HG03097 (cell line): ENCODE measurements around the gene POLR1D.

Source experiments
- ATAC-seq: cut with Tn5 transposase; IDR thresholded peaks from one replicate; pipeline ENCODE4 v1.9.1; 2021; ENCODE audit not compliant: unreplicated experiment, low FRiP score

Gene POLR1D

DNA sequence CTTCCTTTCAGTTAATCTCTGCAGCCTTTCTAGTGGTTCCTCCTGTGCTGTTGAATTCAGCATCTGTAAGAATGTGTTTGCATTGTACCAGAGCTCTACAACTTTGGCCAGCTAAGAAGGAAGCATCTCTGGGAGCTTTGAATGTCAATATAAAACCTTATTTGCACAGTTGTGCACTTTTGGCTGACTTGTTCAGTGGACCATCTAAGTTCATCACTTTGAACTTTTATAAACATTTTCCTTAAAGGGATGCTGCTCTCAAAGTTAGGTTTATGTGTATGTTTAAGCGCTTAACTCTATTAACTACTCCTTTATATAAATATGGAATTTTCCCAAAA, 15.6 kb downstream of the POLR1D start:
- ATAC-seq = no peak

GRCh38 chr13:27638001-27638400, 16.3 kb downstream of the POLR1D start:
- ATAC-seq = no peak

- no peak for ATAC-seq
Measured at GRCh38 chr13:27638521-27638920, 16.8 kb downstream of the POLR1D start.

- ATAC-seq = no peak
Measured at GRCh38 chr13:27639186-27639585, 17.5 kb downstream of the POLR1D start.

DNA sequence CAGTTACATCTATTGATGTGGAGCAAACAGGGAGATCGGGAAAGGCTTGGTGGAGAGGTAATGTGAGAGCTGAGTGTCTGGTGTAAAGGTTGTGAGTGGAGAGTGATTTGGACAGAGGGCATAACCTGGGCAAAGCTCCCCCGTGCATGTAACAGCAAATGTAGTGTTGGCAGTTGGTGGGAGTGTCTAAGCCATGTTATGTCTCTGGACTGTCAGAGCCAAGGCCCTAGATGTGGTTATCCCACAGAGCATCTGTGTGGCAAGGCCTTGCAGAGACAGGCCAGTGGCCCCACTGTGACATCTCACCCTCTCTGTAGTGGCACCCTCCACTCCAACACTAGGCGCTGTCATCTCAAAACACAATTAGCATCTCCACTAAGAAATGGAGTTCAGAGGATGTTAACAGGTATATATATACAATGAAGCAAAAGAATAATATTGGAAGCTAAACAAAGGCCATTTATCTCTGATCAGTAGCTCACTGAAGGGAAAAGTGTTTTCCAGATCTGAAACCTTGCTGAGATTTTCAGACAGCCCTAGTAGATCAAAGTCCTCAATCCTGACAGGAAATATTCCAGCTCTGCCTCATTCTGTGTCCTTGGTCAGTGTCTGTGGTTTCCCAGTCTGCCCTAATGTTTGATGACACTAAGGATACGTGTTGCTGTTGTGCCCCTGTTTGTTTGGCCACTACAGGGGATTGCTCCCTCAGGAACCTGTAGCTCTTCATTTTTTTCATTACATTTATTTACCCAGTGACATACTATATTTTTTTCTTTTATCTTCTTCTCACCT, 20.2 kb downstream of the POLR1D start:
- ATAC-seq = no peak

DNA sequence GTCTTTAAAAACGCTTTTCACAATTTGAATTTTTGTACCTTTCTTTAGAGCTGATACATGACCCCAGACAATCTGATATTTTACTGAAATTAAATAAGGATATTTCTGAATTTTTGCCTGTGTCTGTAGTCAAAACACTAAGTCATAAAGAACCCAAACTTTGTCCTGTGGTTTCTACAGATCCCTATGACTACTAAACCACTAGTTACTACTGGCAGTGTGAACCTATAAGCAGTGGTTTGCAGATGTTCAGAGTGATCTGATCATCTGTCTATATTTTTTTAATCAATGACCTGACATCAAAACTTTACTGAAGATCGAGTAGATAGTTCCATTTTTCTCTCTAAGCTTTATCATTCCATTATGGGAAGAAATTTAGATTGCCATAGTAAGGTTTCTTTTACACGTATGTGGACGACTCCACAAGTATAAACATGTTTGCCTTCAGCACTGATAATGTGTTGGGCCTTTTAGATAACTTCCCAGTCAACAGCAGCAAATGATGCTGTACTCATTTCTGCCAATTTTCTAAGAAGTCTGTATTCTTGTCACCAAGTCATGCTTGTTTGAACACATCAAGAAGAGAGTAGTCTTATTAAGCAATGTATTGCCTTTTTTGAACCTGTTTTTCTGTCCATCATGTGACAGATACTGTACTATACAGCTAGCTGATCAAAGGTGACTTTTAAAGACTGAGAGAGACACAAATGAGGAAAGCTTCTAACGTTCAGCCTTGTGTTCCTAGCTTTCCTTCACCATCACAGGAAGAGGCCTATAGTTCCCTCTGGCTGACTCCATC, 21.8 kb downstream of the POLR1D start:
- no peak for ATAC-seq

DNA sequence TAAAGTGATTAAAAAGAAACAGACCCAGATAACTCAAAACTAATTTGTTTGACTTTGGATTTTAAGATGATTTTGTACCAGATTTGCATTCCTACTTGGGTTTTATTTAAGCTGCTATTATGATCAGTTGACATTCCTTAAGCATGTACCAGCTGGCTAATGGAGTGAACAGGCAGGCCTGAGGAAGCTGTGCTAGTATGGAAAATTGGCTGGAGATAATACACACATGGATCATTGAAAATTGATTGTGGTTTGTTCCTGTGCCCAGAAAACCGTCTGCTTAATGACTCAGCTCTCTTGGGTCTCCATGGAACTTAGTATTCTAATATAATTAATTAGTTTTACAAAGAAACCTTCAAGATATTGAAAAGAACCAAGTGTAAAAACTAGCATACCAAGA, 22.6 kb downstream of the POLR1D start:
- no peak for ATAC-seq

- ATAC-seq = no peak
Measured at GRCh38 chr13:27650312-27650711, 28.6 kb downstream of the POLR1D start.

DNA sequence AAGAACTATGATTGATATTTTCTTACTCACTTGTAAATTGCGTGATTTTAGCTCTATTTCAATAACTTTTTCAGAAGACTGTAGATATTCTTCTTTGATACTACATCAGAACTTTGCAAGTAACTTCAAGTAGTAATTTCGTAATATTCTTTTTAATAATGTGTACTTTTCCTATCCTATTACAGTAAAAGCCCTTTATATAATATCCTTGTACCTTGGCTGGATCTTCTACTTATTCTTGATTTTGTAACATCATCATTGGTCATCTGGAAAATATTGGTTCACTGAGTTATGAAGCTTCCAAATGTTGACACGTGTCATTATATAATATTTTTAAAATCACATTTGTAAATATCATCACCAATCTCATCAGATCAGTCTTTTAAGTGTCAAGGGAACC, 32.4 kb downstream of the POLR1D start:
- ATAC-seq = no peak

- ATAC-seq = no peak
Measured at GRCh38 chr13:27654816-27655215, 33.1 kb downstream of the POLR1D start.

GRCh38 chr13:27657724-27658123, 36.0 kb downstream of the POLR1D start:
- ATAC-seq = no peak

GRCh38 chr13:27658546-27658945, 36.9 kb downstream of the POLR1D start:
- ATAC-seq = no peak

DNA sequence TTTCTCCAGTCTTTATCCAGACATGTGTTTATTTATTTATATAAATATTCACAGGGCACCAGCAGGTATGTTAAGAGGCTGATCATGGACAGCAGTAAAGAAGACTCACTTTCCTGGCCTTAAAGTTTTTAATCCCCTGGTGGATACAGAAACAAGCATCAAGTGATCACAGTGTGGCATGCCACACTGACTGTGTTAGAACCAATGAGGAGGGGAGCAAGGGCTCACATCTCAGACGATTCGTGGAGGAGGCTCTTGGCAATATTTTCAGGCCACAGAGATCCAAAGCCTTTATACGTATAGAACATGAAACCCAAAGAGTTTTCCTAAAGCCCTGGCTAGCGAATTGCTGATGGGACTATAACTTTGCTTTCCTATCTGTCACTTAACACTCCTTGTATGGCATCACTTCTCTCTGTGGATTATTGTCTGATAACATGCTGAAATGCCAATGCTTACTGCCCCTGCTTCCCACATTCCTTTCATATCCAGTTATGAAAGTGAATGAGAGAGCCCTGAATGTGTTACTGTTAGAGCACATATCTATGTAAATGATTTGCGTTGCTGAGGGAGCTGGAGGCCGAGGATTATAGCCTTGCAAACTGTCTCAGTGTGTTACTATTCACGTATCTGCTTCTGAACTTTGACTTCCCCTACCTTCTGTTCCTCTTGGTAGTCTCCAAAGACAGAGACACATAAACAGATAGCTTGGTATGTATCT, 37.6 kb downstream of the POLR1D start:
- ATAC-seq = no peak

- no peak for ATAC-seq
Measured at GRCh38 chr13:27660511-27660910, 38.8 kb downstream of the POLR1D start.

DNA sequence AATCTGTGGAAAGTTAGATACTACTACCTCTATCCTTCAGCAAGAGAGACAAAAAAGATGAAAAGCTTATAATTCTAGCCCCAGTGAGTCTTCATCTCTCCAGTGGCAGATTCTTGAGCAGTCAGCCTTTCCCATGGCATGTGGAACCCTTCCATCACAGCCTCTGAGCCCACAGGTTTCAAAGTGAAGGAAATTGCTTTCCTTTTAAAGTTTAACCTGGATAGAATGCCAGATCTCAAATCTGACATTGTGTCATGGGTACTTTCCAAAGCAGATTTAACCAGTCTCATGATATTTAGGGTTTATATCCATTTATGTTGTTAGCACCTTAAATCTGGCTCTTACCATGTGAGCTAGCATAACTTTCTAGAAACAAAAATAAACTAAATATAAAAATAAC, 39.3 kb downstream of the POLR1D start:
- ATAC-seq = no peak

DNA sequence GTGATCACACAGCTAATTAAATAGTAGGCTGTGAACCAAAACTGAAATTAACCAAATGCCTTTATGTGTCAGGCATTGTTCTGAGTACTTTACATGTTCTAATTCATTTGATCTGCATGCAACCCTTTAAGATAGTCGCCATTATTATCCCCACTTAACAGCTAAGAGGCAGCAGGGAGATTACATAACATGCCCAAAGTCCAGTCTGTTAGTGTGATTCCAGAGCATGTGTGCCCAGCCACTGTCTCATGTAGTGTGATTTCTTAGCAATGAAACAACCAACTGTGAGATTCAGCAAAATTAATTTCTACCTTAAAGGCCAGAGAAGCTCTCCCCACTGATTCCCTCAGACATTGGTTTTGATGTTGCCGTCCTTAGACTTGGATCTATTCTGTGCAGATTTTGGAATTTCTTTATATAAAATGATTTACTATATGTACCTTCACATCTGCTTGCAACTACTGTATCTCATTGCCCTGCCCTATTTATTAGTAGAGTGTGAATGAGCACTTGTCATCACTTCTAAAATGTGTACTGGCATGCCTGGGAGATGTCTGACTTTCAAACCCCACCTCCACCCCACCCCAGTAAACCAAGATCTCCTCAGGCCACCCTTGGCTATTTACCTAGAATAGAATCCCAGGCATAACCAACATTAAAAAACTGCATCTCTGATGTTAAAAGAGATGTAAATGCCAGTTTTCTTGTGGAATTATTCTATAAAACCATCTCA, 41.2 kb downstream of the POLR1D start:
- no peak for ATAC-seq

- ATAC-seq = no peak
Measured at GRCh38 chr13:27663947-27664346, 42.3 kb downstream of the POLR1D start.

GRCh38 chr13:27665333-27665732, 43.6 kb downstream of the POLR1D start:
- ATAC-seq = no peak

GRCh38 chr13:27665761-27666160, 44.1 kb downstream of the POLR1D start:
- ATAC-seq = no peak

DNA sequence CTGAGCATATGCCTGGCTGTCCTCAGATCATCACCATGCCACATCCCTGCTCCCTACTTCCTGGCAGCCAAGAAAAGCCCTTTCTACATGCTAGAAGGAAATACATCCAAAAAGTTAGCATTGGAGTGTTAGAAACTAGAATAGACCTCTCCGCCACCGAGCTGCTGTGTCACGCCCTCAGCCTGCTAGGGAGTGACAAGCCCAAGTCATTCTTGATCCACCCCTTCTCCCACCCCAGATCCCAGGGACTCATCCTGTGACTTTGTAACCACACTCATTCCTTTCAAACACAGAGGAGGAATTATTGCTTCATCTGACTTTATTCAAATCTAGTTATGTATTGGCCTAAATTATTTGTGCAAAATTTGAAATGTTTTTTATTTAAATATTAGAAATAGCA, 45.3 kb downstream of the POLR1D start:
- ATAC-seq = no peak

GRCh38 chr13:27667946-27668345, 46.3 kb downstream of the POLR1D start:
- no peak for ATAC-seq
